DOHH2 (cell line): Measurements from ENCODE around the gene ZNF512.
"Not testable (repeated sequence)": the region's sequence is repeated elsewhere in the genome, so short reads cannot be mapped to it uniquely, and the experiment has no call there.

Source experiments
- H3F3A ChIP-seq: fragments of 200-600 bp; sonication (generic), shearing (Covaris generic); 2 replicates; pipeline ENCODE4 v1.6.0; 2016; ENCODE audit warnings: antibody characterized with exemption, mild to moderate bottlenecking; ENCODE audit not compliant: control insufficient read depth, insufficient read depth
- H3K27ac ChIP-seq: fragments of 200-600 bp; sonication (generic); 2 replicates; pipeline ENCODE4 v1.5.1; 2014; ENCODE audit warnings: low read depth, mild to moderate bottlenecking, low read length, moderate library complexity
- H3K27me3 ChIP-seq: fragments of 200-600 bp; sonication (generic); 2 replicates; pipeline ENCODE4 v1.6.1; 2014; ENCODE audit warnings: mild to moderate bottlenecking, low read length, mixed read lengths; ENCODE audit not compliant: control insufficient read depth
- H3K36me3 ChIP-seq: fragments of 200-600 bp; sonication (generic); 2 replicates; pipeline ENCODE4 v1.6.1; 2014; ENCODE audit warnings: mild to moderate bottlenecking, low read length, moderate library complexity, mixed read lengths; ENCODE audit not compliant: control insufficient read depth
- H3K4me1 ChIP-seq: fragments of 200-600 bp; sonication (generic); 2 replicates; pipeline ENCODE4 v1.6.1; 2014; ENCODE audit warnings: mild to moderate bottlenecking, low read length, mixed read lengths; ENCODE audit not compliant: control insufficient read depth
- H3K4me2 ChIP-seq: fragments of 200-600 bp; sonication (generic); 2 replicates; pipeline ENCODE4 v1.6.0; 2014; ENCODE audit warnings: mild to moderate bottlenecking, low read length, moderate library complexity
- H3K4me3 ChIP-seq: fragments of 200-600 bp; sonication (generic); 2 replicates; pipeline ENCODE4 v1.5.1; 2014; ENCODE audit warnings: mild to moderate bottlenecking, low read length, mixed read lengths
- H3K79me2 ChIP-seq: fragments of 200-600 bp; sonication (generic); 2 replicates; pipeline ENCODE4 v1.6.1; 2014; ENCODE audit warnings: mild to moderate bottlenecking, low read length, mixed read lengths; ENCODE audit not compliant: control insufficient read depth
- H3K9me2 ChIP-seq: fragments of 200-600 bp; sonication (generic); replicated peaks from 2 replicates; pipeline ENCODE4 v1.6.1; 2014; ENCODE audit warnings: mild to moderate bottlenecking, low read length, mixed read lengths; ENCODE audit not compliant: control insufficient read depth
- H3K9me3 ChIP-seq: fragments of 200-600 bp; sonication (generic); 2 replicates; pipeline ENCODE4 v1.6.1; 2014; ENCODE audit warnings: antibody characterized with exemption, low read length, mixed read lengths; ENCODE audit not compliant: control insufficient read depth, insufficient read depth
- H4K20me1 ChIP-seq: fragments of 200-600 bp; sonication (generic); 2 replicates; pipeline ENCODE4 v1.6.0; 2014; ENCODE audit warnings: low read depth, mild to moderate bottlenecking, antibody characterized with exemption, low read length, moderate library complexity; ENCODE audit not compliant: control insufficient read depth, insufficient read depth
- CTCF ChIP-seq: fragments of 200-600 bp; sonication (generic); IDR thresholded peaks from one replicate; pipeline ENCODE4 v1.5.1; 2014; ENCODE audit warnings: antibody characterized with exemption, mild to moderate bottlenecking, low read depth, low read length; ENCODE audit not compliant: poor library complexity, severe bottlenecking
- EZH2phosphoT487 ChIP-seq: fragments of 200-600 bp; sonication (generic); IDR thresholded peaks from 2 replicates; pipeline ENCODE4 v1.6.1; 2017; ENCODE audit warnings: borderline replicate concordance, mild to moderate bottlenecking, antibody characterized with exemption, low read length, moderate library complexity, mixed read lengths

Gene ZNF512

GRCh38 chr2:27627963-27628766 is 45.3 kb downstream of the ZNF512 start:
- Histone ChIP-seq H3K79me2 (peaks cover 20% of the 10 kb centered on the region), H3K4me2 (peak overlapping the region; percentile 74), H3K36me3 (peaks cover 49% of the 10 kb centered on the region), H3F3A (peaks cover 7% of the 10 kb centered on the region; the same call in 1 of the 2 replicates), H3K27ac (no peak overlapping the region), H3K9me2 (no peaks in the 10 kb centered on the region), H3K4me3 (peak overlapping the region; percentile 88), H3K4me1 (peaks cover 31% of the 10 kb centered on the region), H4K20me1 (no peaks in the 10 kb centered on the region), H3K27me3 (no peaks in the 10 kb centered on the region), H3K9me3 (no peaks in the 10 kb centered on the region)
- TF ChIP-seq EZH2phosphoT487: no peak

GRCh38 chr2:27628767-27629709 is 46.2 kb downstream of the ZNF512 start, which contains the start of the genes CCDC121 and GPN1:
TSS of gene CCDC121 (minus strand) at chr2:27629012. CDS start at chr2:27627799, 1,213 bp downstream.
TSS of gene GPN1 (plus strand) at chr2:27629050. CDS start at chr2:27629059, 9 bp downstream.
- peak within 1 kb of the TSS; percentile 74 for H3K4me2 ChIP-seq
- peaks cover 20% of the 10 kb centered on the region for H3K79me2 ChIP-seq
- H3K36me3 ChIP-seq: peaks cover 50% of the 10 kb centered on the region

DNA sequence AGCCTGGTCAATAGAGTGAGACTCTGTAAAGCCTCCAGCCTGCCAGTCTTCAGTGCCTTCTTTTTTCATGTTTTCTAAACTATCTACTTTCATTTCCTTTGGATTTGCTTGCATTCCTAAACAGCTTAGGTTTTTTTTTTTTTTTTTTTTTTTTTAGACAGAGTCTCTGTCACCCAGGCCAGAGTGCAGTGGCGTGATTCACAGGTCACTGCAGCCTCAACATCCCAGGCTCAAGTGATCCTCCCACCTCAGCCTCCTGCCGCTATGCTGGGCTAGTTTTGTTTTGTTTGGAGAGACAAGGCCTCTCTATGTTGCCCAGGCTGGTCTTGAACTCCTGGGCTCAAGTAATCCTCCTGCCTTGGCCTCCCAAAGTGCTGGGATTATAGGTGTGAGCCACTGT is 47.4 kb downstream of the ZNF512 start:
- H3K9me2 ChIP-seq, H3K4me3 ChIP-seq, H3F3A ChIP-seq, H3K9me3 ChIP-seq, H3K27me3 ChIP-seq, H3K27ac ChIP-seq, H4K20me1 ChIP-seq: not testable (repeated sequence)
- peak overlapping the region; percentile 74; the same call in 1 of the 2 replicates for H3K4me2 ChIP-seq
- H3K36me3 ChIP-seq: peaks cover 52% of the 10 kb centered on the region
- H3K4me1 ChIP-seq: peaks cover 31% of the 10 kb centered on the region
- peaks cover 20% of the 10 kb centered on the region for H3K79me2 ChIP-seq

More at GRCh38 chr2:27628767-27629709, 46.2 kb downstream of the ZNF512 start, which contains the start of the genes CCDC121 and GPN1:
- no peaks in the 10 kb centered on the region for H3K9me2 ChIP-seq
- H4K20me1 ChIP-seq: no peaks in the 10 kb centered on the region
- no peaks in the 10 kb centered on the region for H3K9me3 ChIP-seq
- no peaks in the 10 kb centered on the region for H3K27me3 ChIP-seq
- H3F3A ChIP-seq: peaks cover 7% of the 10 kb centered on the region; the same call in 1 of the 2 replicates
- TF ChIP-seq CTCF (no peak), EZH2phosphoT487 (no peak)
- H3K4me1 ChIP-seq: peaks cover 31% of the 10 kb centered on the region
- peak within 1 kb of the TSS; percentile 88 for H3K4me3 ChIP-seq
- H3K27ac ChIP-seq: peak within 1 kb of the TSS; percentile 26

DNA sequence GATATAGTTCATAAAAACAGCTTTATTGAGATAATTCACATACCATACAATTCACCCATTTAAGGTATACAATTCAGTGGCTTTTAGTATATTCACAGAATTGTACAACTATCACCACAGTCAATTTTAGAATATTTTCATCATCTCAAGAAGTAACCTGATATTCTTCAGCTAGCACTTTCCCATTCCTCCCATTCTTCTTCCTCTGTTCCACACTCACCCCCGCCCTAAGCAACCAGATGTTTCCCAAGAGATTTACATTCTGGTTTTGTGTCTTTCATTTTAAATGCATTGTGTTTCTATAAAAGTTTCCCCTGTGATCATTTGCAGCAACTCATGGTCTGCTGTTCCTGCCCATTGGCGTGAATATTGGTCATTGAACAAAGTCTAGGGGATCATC is 51.4 kb downstream of the ZNF512 start:
- Histone ChIP-seq H3F3A (no peaks in the 10 kb centered on the region), H3K79me2 (peaks cover 16% of the 10 kb centered on the region), H3K27me3 (no peaks in the 10 kb centered on the region), H3K9me3 (no peaks in the 10 kb centered on the region), H3K27ac (no peak overlapping the region), H3K4me2 (no peak overlapping the region), H3K4me3 (no peak overlapping the region), H3K4me1 (peaks cover 7% of the 10 kb centered on the region), H3K9me2 (no peaks in the 10 kb centered on the region), H3K36me3 (peaks cover 79% of the 10 kb centered on the region), H4K20me1 (no peaks in the 10 kb centered on the region)
- no peak for TF ChIP-seq CTCF
- no peak for TF ChIP-seq EZH2phosphoT487
